CD14-positive monocyte (primary cell): ENCODE results near the gene MSRB1. TPM values are rescaled to one million over a fixed set of nuclear protein-coding genes. Genes with fewer than 3 reads are reported as not detected.
"Not testable (repeated sequence)": the region's sequence is repeated elsewhere in the genome, so short reads cannot be mapped to it uniquely, and the experiment has no call there.

Source experiments
- DNase-seq, 3 donors: peaks; one replicate each; pipeline ENCODE4 v3.0.0-alpha.2; 2011 to 2022
- H2AFZ ChIP-seq: 2 replicates; pipeline ENCODE4 v1.6.0; 2012; ENCODE audit warnings: mild to moderate bottlenecking, low read depth, low read length, inconsistent platforms; ENCODE audit not compliant: insufficient read depth, poor library complexity, severe bottlenecking
- H3K27ac ChIP-seq, 2 donors: 1 replicate in 1 of 2; 2 replicates in 1 of 2; pipeline ENCODE4 v1.5.1; 2012 to 2013; ENCODE audit warnings: low read length in 2 of 2, control low read depth in 1 of 2, inconsistent platforms in 1 of 2, low read depth in 1 of 2, mild to moderate bottlenecking in 1 of 2
- H3K27me3 ChIP-seq, 2 donors: one replicate each; pipeline versions ENCODE4 v1.6.0 to v1.6.1; 2011 to 2013; ENCODE audit warnings: low read length in 2 of 2; ENCODE audit not compliant: control insufficient read depth in 2 of 2, insufficient read depth in 2 of 2
- H3K36me3 ChIP-seq, 2 donors: replicated peaks in 1 of 2; 1 replicate in 1 of 2; 2 replicates in 1 of 2; pipeline versions ENCODE4 v1.5.1 to v1.6.1; 2012 to 2013; ENCODE audit warnings: low read length in 2 of 2, control low read depth in 1 of 2, inconsistent platforms in 1 of 2, mild to moderate bottlenecking in 1 of 2; ENCODE audit not compliant: insufficient read depth in 2 of 2, control insufficient read depth in 1 of 2
- H3K4me1 ChIP-seq, 2 donors: 1 replicate in 1 of 2; 2 replicates in 1 of 2; pipeline versions ENCODE4 v1.5.1 to v1.6.1; 2012 to 2013; ENCODE audit warnings: low read length in 2 of 2, control low read depth in 1 of 2, inconsistent platforms in 1 of 2, mild to moderate bottlenecking in 1 of 2, moderate library complexity in 1 of 2; ENCODE audit not compliant: insufficient read depth in 2 of 2, control insufficient read depth in 1 of 2
- H3K4me2 ChIP-seq: replicated peaks from 2 replicates; pipeline ENCODE3; 2012; ENCODE audit warnings: low read length, moderate library complexity, mild to moderate bottlenecking; ENCODE audit not compliant: poor library complexity, severe bottlenecking; ENCODE audit errors: extremely low read depth
- H3K4me3 ChIP-seq, 3 experiments: fragments of 200-600 bp in 1 of 3; sonication (generic) in 1 of 3; replicated peaks in 1 of 3; 1 replicate in 2 of 3; 2 replicates in 1 of 3; pipeline ENCODE4 v1.5.1; 2011 to 2013; ENCODE audit warnings: low read length in 3 of 3, mild to moderate bottlenecking in 3 of 3, control low read depth in 2 of 3, low read depth in 2 of 3, inconsistent platforms in 1 of 3, moderate library complexity in 1 of 3
- H3K79me2 ChIP-seq: 2 replicates; pipeline ENCODE4 v1.6.0; 2012; ENCODE audit warnings: mild to moderate bottlenecking, control low read depth, inconsistent platforms, low read length, moderate library complexity; ENCODE audit not compliant: insufficient read depth
- H3K9ac ChIP-seq: 2 replicates; pipeline ENCODE4 v1.6.0; 2017; ENCODE audit warnings: low read length, mild to moderate bottlenecking; ENCODE audit not compliant: insufficient read depth, poor library complexity, severe bottlenecking
- H3K9me3 ChIP-seq, 2 donors: replicated peaks in 1 of 2; 1 replicate in 1 of 2; 2 replicates in 1 of 2; pipeline versions ENCODE4 v1.5.1 to v1.6.1; 2012 to 2013; ENCODE audit warnings: low read length in 2 of 2, control low read depth in 1 of 2; ENCODE audit not compliant: control insufficient read depth in 1 of 2, insufficient read depth in 1 of 2
- H4K20me1 ChIP-seq: 2 replicates; pipeline ENCODE4 v1.6.0; 2012; ENCODE audit warnings: mild to moderate bottlenecking, low read length, control low read depth, moderate library complexity; ENCODE audit not compliant: insufficient read depth
- H3K27ac Mint-ChIP-seq, 7 donors: one replicate each; pipeline ENCODE4 v1.8.0; 2020; ENCODE audit warnings: mild to moderate bottlenecking in 7 of 7, mixed read lengths in 7 of 7, moderate library complexity in 6 of 7, inconsistent platforms in 2 of 7
- H3K27me3 Mint-ChIP-seq, 3 donors: one replicate each; pipeline ENCODE4 v1.8.0; 2021 to 2022; ENCODE audit warnings: low read depth in 3 of 3, mild to moderate bottlenecking in 3 of 3, mixed read lengths in 3 of 3, moderate library complexity in 3 of 3, inconsistent platforms in 1 of 3
- H3K36me3 Mint-ChIP-seq, 2 donors: one replicate each; pipeline ENCODE4 v1.8.0; 2020; ENCODE audit warnings: mixed read lengths in 2 of 2, inconsistent platforms in 1 of 2, mild to moderate bottlenecking in 1 of 2
- H3K4me1 Mint-ChIP-seq: one replicate; pipeline ENCODE4 v1.8.0; 2020; ENCODE audit warnings: mild to moderate bottlenecking, mixed read lengths
- H3K4me3 Mint-ChIP-seq, 2 donors: one replicate each; pipeline ENCODE4 v1.8.0; 2020; ENCODE audit warnings: mild to moderate bottlenecking in 2 of 2, mixed read lengths in 2 of 2, moderate library complexity in 1 of 2
- H3K9me3 Mint-ChIP-seq, 7 donors: one replicate each; pipeline ENCODE4 v1.8.0; 2020 to 2022; ENCODE audit warnings: mixed read lengths in 7 of 7, mild to moderate bottlenecking in 6 of 7, moderate library complexity in 6 of 7, inconsistent platforms in 2 of 7
- WGBS: methylation state at CpG from one replicate; pipeline ENCODE4 v1.1.5; 2013; ENCODE audit warnings: missing lambda C conversion rate; ENCODE audit not compliant: insufficient coverage; 5-methylcytosine and 5-hydroxymethylcytosine counted together
- intact Hi-C, 2 donors: fragments of 100-400 bp; cut with micrococcal nuclease; formaldehyde crosslinking; loops; one replicate each; pipeline versions ENCODE4 v1.15.0 to v1.15.1; 2023
- polyA plus RNA-seq, 3 donors: library from polyadenylated mRNA; depleted of rRNA in 1 of 3; unstranded in 2 of 3; stranded (reverse) in 1 of 3; fragments of 300-500 nt in 2 of 3; fragments of >200 nt in 1 of 3; fragmentation: Illumina TruSeq in 2 of 3; gene quantifications; 1 replicate in 2 of 3; 2 replicates in 1 of 3; pipeline ENCODE4 v1.2.3, GENCODE V29; 2012 to 2021
- TF ChIP-seq, protein P1 (sequence below): fragments of 200-600 bp; IDR thresholded peaks from one replicate; pipeline ENCODE4 v1.8.0; 2022; ENCODE audit warnings: antibody characterized with exemption, mild to moderate bottlenecking

MSRB1 gene
- polyA plus RNA-seq, 3 donors: 116 to 427 (median 416) TPM

DNA sequence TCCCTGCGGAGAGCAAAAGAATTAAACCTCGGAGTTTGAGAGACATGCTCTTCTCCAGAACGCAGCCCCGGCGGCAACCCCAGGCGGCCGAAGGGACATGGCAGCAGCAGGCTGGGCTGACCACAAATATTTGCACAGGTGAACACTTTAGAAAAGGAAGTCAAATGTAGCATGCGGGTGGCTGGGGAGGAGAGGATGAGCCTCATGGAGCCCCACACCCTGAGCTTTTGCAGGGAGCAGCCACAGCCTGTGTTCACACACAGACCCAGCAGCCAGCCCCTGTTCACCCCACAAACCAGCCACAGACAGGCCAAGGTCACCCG is 42.6 kb downstream of the MSRB1 start:
- Histone ChIP-seq H2AFZ (no peak overlapping the region), H3K27me3 (peaks cover 0 to 6% of the 10 kb centered on the region in 2 donors), H3K27ac (no peak overlapping the region), H3K79me2 (no peaks in the 10 kb centered on the region), H3K4me1 (no peaks in the 10 kb centered on the region), H3K9me3 (no peaks in the 10 kb centered on the region), H3K36me3 (no peaks in the 10 kb centered on the region), H3K4me2 (no peak overlapping the region), H3K4me3 (no peak overlapping the region), H3K9ac (no peak overlapping the region), H4K20me1 (no peaks in the 10 kb centered on the region)
- WGBS: 78% methylated on average over 2 of the region's 9 CpGs
- no peak overlapping the region for H3K4me3 Mint-ChIP-seq
- no peaks in the 10 kb centered on the region for H3K36me3 Mint-ChIP-seq
- H3K9me3 Mint-ChIP-seq: peaks cover 0 to 2% (median 0%) of the 10 kb centered on the region in 7 donors
- H3K4me1 Mint-ChIP-seq: no peaks in the 10 kb centered on the region
- no peak for DNase-seq
- intact Hi-C loops: no loop called here
- TF ChIP-seq, protein P1, sequence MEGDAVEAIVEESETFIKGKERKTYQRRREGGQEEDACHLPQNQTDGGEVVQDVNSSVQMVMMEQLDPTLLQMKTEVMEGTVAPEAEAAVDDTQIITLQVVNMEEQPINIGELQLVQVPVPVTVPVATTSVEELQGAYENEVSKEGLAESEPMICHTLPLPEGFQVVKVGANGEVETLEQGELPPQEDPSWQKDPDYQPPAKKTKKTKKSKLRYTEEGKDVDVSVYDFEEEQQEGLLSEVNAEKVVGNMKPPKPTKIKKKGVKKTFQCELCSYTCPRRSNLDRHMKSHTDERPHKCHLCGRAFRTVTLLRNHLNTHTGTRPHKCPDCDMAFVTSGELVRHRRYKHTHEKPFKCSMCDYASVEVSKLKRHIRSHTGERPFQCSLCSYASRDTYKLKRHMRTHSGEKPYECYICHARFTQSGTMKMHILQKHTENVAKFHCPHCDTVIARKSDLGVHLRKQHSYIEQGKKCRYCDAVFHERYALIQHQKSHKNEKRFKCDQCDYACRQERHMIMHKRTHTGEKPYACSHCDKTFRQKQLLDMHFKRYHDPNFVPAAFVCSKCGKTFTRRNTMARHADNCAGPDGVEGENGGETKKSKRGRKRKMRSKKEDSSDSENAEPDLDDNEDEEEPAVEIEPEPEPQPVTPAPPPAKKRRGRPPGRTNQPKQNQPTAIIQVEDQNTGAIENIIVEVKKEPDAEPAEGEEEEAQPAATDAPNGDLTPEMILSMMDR: no peak
- peaks cover 22 to 38% (median 24%) of the 10 kb centered on the region in 3 donors for H3K27me3 Mint-ChIP-seq
- H3K27ac Mint-ChIP-seq: no peak overlapping the region

GRCh38 chr16:1899641-1900451 is 43.2 kb downstream of the MSRB1 start:
- Mint-ChIP-seq H3K9me3 (peaks cover 0 to 2% (median 0%) of the 10 kb centered on the region in 7 donors), H3K4me1 (no peaks in the 10 kb centered on the region), H3K27ac (no peak overlapping the region), H3K4me3 (no peak overlapping the region), H3K27me3 (peaks cover 23 to 33% (median 28%) of the 10 kb centered on the region in 3 donors), H3K36me3 (no peaks in the 10 kb centered on the region)
- no peak overlapping the region for H3K27ac ChIP-seq
- no peak overlapping the region for H2AFZ ChIP-seq
- DNase-seq: no peak
- H3K9ac ChIP-seq: no peak overlapping the region
- H3K27me3 ChIP-seq: peaks cover 0 to 6% of the 10 kb centered on the region in 2 donors
- no peaks in the 10 kb centered on the region for H3K4me1 ChIP-seq
- WGBS: 81% methylated on average over 11 of the region's 16 CpGs
- H3K4me3 ChIP-seq: no peak overlapping the region
- intact Hi-C loops: no loop called here
- H3K36me3 ChIP-seq: no peaks in the 10 kb centered on the region
- TF ChIP-seq, protein P1: no peak
- H3K9me3 ChIP-seq: no peaks in the 10 kb centered on the region
- H3K4me2 ChIP-seq: no peak overlapping the region
- no peaks in the 10 kb centered on the region for H3K79me2 ChIP-seq
- H4K20me1 ChIP-seq: no peaks in the 10 kb centered on the region

GRCh38 chr16:1897692-1898091 is 45.3 kb downstream of the MSRB1 start:
- H3K4me1 Mint-ChIP-seq, H3K4me1 ChIP-seq, H3K27ac ChIP-seq, DNase-seq, H2AFZ ChIP-seq, H3K79me2 ChIP-seq, H3K9me3 ChIP-seq, H3K4me2 ChIP-seq, H3K9me3 Mint-ChIP-seq, H3K27ac Mint-ChIP-seq, H3K27me3 ChIP-seq, H3K36me3 Mint-ChIP-seq, intact Hi-C loops, H4K20me1 ChIP-seq, H3K9ac ChIP-seq, H3K4me3 Mint-ChIP-seq, H3K36me3 ChIP-seq, H3K4me3 ChIP-seq: not testable (repeated sequence)
- 83% methylated on average over 1 of the region's 2 CpGs for WGBS
- peaks cover 15 to 33% (median 21%) of the 10 kb centered on the region in 3 donors for H3K27me3 Mint-ChIP-seq
